Globus pallidus (tissue), 1 donor: ENCODE measurements around the gene CD1C.
"Not testable (repeated sequence)": the region's sequence is repeated elsewhere in the genome, so short reads cannot be mapped to it uniquely, and the experiment has no call there.

Experiments
- DNase-seq: peaks from one replicate; pipeline ENCODE4 v3.0.0-alpha.2; 2015; ENCODE audit warnings: low spot score

The CD1C gene

DNA sequence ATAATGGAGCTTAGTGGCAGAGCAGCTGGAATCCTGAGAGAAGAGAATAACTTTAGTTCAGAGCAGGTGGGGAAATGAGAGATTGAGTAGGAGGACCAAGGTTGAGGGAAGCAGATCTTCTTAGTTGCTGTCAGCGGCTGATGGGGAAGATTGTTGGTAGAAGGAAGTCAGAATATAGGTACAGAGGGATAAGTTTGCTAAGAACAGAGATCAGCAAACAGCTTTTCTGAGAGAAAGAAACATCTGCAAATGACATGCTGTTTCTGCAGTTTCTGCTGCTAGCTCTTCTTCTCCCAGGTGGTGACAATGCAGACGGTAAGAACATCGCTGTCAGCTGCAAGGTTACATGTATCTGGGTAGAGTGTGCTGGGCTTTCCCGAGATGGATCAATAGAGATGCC, at the start of gene CD1C:
TSS of gene CD1C (plus strand) at position 113 of the 400 bp plus-strand sequence. CDS start at position 255, 142 bp downstream.
- no peak for DNase-seq

DNA sequence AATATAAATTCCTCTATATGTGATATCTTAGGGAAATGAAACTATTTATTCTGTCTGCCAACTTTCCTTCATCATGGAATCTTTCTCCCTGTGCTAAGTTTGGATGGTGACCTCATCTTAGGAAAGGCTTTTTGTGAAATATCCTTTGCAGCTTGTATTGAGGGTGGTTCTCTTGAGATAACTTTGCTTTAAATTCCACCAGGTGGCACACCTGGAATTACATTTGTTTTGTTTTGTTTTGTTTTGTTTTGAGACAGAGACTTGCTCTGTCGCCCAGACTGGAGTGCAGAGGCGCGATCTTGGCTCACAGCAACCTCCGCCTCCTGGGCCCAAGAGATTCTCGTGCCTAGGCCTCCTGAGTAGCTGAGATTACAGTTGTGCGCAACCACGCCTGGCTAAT, 43.1 kb upstream of the CD1C start:
- no peak for DNase-seq

DNA sequence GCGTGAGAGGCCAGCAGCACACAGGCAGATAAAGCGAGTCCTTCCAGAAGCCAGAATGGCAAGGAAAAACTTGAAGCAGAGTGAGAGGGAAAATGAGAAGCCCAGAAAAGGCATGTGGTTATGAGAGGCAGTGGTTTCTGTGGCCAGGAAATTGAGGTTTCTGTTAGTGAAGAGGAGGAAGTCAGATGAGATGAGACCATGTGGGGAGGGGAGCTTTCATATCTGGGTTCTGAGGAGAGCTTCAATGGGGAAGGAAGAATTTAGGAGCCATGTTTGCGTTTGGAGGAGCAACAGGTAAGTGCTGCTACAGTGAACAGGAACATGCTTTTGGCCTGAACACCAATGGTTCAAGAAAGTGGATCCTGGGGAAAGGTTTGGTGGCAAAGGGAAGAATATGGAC, 41.6 kb upstream of the CD1C start:
- peak; percentile 44 for DNase-seq

DNA sequence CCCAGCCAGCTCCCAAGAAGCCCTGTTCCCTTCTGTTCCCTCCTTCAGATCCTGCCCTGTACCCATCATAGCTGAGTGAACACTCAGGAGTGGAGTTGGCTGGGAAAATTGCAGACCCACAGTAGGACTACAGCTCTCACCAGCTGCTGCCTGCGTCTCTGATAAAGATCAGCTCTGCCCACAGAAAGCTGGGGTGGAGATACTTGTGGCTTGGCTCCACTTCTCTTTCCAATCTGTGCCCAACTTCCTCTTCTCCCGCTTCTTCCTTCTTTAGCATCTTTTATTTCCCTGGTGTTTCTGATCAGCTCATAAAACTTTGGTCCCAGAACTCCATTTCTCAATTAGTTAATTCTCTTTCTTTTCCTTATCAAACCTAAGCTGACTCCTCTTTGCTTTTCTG, 41.0 kb upstream of the CD1C start:
- peak; percentile 31 for DNase-seq

DNA sequence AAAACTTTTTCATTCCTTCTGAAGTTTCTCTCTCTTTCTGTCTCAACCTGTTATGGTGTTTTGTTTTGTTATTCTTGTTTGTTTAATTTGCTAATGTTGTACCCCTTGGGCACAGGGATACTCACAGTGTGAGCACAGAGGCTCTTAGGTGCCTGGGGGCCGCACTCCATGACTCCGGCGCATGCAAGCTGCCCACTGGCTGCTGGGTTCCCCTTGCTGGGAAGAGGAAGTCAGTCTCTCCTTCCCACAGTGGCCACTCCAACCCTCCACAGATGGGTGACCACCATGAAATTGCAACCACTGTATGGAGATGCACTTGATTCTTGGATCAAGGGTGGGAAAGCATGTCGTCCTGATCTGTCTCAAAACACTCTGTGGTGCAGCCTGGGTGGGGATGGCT, 40.1 kb upstream of the CD1C start:
- DNase-seq = no peak

DNA sequence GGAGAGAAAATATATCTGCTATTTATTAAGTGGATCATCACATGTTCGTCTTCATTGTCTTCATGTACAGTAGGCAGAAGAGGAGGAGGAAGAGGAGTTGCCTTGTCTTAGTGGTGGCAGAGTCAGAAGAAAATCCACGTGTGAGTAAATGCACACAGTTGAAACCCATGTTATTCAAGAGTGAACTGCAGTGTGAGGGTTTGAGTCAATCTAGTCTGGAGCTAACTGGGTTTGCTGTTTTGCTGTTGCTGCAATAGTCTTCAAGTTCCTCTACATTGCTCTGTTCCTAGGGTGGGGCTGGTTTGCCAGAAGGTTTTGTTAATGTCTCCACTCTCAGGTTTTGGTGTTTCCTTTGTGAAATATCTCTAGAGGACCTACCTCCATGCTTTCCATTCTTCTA, 38.6 kb upstream of the CD1C start:
- no peak for DNase-seq

DNA sequence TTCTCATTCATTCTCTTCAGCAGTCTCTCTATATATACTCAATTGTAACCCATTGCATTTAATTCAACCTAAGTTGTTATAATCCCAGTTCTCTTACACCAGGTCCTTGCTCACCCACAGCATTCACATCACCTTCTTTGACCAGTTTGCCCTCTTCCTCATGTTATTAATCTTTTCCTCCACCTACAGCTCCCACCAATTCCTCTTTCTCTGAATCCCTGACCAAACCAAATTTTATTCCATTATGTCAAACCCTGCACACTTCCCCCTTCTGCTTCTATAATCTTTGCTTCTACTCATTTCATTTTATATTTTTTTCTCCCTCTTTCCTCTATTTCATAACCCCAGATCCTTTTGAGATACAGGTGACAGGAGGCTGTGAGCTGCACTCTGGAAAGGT, 34.1 kb upstream of the CD1C start:
- DNase-seq = no peak

DNA sequence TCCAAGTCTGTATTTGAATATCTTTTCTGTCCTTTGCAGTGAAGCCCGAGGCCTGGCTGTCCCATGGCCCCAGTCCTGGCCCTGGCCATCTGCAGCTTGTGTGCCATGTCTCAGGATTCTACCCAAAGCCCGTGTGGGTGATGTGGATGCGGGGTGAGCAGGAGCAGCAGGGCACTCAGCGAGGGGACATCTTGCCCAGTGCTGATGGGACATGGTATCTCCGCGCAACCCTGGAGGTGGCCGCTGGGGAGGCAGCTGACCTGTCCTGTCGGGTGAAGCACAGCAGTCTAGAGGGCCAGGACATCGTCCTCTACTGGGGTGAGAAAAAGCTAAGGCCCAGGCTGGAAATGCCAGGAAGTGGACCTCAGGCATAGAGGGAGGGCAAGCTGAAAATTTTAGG, 33.0 kb upstream of the CD1C start:
- DNase-seq = not testable (repeated sequence)

DNA sequence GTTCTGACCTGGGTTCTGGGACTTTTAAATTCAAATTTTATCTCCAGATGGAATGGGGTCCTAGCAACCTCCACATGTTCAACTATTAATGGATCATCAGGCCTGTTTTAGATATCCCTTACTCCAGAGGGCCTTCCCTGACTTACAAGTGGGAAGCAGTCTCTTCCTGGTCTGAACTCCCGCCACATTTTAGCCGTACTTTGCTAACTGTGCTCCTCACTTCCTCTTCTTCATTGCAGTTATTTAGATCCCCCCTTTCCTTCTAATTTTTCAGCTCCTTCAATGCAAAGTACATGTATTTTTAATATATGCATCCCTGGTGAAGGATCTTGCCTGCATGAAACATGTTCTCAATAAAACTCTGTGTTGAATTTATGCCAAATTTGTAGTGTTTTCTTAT, 31.8 kb upstream of the CD1C start:
- DNase-seq = no peak

DNA sequence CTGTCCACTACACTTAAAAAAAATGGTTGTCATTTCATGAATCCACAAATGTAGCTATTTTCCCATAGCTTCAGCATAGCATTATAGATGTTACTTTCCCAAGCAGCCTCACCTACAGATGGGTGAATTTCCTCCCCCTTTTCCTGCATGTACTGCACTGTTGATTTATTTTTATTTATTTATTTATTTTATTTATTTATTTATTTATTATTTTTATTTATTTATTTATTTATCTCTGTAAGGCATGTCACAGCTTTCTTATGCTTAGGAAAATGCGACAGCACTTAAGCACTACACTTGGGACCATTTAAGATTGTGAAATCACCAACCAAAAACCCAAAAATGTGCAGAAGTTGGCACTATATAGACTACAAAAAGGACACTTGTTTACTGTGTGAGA, 30.6 kb upstream of the CD1C start:
- no peak for DNase-seq

DNA sequence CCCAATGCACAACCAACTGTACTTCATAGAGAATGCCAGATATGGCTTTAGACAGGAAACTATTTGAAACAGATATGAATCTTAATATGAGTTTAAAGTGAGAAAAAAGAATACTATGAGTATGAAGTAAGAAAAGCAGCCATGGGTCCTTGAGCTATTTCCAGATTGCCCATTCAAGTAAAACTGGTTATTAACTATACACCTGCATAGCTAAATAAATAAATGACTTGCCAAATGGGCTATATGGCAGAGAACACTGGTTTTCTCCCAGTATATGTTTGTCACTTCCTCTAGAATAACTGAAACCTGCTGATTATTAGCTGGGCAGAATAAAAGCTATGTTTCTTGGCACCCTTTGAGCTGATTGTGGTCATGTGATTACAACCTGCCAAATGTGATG, 17.0 kb upstream of the CD1C start:
- no peak for DNase-seq

DNA sequence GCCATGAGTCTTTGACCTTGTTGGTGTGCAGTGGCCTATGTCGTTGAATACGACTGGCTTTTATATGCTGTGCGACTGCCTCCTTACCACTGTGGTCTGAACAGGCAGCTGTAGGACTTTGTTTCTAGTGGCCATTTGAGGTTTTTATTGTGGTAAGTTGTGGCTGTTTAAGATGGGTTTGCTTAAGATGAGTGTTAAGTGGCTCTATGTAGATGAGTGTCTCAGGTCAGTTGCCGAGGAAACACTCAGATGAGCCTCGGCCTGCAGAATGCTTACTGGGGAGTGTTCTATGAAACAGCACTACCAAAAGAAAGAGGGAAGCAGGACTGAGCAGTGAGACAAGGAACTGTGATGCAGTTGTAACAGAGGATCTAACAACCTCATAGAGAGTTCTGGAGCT, 14.9 kb upstream of the CD1C start:
- DNase-seq = no peak

DNA sequence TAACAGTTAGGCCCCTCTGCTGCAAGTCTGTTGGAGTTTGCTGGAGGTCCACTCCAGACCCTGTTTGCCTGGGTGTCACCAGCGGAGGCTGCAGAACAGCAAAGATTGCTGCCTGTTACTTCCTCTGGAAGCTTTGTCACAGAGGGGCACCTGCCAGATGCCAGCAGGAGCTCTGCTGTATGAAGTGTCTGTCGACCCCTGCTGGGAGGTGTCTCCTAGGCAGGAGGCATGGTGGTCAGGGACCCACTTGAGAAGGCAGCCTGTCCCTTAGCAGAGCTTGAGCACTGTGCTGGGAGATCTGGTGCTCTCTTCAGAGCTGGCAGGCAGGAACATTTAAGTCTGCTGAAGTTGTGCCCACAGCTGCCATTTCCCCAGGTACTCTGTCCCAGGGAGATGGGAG, 7.3 kb upstream of the CD1C start:
- not testable (repeated sequence) for DNase-seq

DNA sequence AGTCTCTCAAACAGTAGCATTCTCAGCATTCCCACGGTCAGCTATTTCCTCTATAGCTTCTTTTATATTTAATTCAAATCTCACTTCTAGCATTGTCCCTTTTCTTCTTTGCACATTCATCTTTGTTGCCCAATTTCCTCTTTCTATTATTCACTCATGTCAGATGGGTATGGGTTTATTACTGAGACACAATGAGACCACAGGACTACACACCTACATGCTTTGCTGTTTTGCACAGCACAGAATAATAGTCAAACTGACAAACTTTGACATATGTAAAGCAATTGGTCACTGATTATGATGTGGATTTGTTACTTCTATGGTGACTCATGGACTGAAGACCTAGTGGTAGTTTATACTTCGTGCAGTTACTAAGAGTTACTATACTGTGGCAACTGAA, 5.8 kb upstream of the CD1C start:
- DNase-seq = no peak

DNA sequence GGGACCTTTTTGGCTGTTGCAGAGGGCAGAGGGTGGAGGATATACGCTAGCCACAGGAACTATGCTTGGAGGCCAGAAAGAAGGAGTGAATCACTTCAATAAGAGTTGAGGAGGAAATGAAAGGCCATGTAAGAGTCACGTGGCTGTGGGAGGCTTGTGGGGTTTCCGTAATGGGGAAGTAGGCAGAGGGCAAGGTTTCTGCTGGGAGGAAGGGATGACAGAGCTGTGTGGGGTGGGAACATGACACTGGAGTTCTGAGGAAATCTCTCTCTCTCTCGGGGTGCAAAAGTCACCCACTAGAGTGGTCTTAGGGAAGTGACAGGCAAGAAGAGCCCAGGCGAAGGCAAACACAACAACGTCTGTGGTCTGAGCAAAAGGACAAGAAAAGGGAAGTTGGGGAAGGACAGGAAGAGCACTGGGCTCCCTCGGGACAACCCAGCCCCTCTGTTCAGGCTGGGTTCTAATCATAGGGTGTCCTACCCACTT, 3.9 kb upstream of the CD1C start:
- DNase-seq = peak; percentile 65

DNA sequence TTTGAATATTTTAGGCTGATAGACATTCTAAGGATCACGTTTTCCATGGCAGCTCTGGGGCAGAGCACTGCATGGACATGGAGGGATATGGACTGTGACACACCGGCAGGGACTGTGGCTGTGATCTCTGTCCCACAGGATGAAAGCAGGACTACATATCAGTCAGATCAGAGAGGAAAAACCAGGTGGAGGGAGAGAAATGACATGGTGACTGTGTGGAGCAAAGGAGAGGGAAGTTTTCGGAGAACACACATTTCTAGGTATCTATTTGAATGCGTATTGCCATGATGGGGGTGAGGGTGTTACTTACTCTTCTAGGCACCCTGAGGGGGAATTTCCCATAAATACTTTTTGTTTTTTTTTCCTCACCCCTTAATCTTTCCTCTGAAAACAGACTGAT, 3.2 kb upstream of the CD1C start:
- DNase-seq = no peak

DNA sequence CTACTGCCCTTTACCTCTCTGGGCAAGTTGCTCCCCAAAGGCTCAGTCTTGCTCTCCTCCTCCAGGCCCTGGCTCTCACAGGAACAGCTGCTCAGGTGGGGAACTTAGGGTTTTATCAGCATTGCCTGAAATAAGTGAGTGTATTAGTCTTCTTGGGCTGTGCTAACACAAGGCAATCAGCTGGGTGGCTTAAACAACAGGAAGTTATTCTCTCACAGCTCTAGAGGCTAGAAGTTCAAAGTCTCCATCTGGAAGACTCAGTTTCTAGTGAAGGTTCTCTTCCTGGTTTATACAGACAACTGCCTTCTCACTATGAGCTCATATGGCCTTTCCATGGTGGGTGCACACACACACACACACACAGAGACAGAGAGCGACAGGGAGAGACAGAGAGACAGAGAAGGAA, 2.8 kb upstream of the CD1C start:
- DNase-seq = no peak

DNA sequence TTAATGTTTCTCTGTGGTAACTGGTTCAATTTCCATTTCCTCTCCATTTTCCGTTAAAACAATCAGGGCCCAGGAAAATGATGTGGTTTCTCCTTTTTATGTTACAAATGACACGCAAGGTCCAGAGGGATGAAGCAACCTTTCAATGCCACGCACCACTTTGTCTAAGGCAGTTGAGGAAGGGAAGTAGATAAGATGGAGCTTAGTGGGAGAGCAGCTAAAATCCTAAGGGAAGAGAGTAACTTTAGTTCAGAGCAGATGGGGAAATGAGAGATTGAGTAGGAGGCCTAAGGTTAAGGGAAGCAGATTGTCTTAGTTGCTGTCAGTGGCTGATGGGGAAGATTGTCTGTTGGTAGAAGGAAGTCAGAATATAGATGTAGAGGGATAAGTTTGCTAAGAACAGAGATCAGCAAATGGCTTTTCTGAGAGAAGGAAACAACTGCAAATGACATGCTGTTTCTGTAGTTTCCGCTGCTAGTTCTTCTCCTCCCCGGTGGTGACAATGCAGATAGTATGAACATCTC, 660 bp downstream of the CD1C start:
- DNase-seq = peak; percentile 10

DNA sequence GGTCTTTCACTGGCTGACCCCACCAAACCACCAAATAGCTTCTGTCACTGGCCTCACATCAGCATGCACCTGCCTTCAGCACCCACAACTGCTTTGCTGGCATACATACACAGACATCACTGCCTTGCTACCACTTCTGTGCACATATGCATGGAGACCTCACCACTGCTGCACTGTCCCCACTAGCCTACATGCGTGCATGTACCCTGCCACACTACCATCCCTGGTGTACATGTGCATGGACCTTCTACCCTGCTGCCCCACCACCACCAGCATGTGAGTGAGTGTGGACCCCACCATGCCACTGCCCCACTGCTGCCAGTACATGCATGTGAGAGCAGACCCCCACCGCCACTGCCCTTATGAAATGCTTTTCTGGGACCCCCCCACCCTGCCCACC, 6.1 kb downstream of the CD1C start:
- no peak for DNase-seq

DNA sequence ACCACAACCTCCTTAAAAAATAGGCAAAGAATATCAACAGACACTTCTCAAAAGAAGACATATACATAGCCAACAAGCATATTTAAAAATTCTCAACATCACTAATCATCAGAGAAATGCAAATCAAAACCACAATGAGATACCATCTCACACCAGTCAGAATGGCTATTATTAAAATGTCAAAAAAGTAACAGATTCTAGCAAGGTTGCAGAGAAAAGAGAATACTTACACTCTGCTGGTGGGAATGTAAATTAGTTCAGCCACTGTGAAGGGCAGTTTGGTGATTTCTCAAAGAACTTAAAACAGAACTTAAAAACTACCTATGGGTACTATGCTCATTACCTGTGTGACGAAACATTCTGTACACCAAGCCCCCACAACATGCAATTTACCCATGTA, 20.9 kb downstream of the CD1C start:
- DNase-seq = no peak

DNA sequence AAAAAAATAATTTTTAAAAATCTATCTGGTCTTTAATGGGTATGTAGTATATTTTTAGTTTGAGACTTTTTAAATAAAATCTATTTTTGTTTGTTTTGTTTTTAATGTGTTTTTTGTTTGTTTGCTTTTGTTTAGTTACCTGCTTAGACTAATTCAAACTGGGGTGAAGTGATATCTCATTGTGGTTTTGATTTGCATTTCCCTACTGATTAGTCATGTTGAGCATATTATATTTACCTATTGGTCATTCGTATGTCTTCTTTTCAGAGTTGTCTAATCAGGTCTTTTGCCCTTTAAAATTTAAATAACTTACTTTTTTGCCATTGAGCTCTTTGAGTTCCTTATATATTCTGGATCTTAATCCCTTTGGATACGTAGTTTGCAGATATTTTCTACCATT, 21.3 kb downstream of the CD1C start:
- no peak for DNase-seq

DNA sequence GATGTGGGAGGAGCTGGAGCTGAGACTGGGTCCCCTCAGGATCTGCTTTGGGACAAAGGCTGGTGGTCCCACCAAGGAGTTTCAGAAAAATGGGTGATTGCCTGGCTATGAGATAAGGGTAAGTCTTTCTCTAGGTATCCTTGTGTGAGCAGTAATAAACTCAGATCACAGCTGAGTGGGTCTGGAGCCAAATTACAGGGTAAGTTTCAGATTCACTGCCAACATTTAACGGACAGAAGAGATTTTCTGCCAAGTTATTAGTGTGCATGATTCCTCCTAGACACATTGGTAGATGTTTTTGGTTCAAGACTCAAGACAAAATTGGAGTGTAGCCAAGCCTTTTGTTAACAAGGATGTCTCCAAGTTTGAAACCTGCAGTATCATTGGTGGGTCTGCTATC, 34.1 kb downstream of the CD1C start:
- DNase-seq = no peak

DNA sequence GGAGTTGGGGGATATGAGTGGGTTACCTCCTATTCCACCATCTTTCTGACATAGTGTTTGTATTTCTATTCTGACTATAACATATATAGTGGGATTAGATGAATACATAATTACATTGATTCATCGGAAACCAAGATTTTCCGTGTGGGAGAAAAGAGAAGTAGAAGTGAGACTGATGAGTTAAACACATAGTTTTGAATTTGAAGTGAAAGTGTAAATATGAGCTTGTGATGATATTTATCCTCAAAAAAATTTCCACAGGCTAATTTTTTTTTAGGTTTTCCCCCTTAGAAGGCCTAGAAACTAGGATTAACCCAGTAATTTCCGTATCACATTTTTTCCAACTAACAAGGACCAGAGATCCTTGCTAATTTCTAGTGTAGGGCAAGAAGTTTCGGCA, 34.7 kb downstream of the CD1C start:
- DNase-seq = no peak

DNA sequence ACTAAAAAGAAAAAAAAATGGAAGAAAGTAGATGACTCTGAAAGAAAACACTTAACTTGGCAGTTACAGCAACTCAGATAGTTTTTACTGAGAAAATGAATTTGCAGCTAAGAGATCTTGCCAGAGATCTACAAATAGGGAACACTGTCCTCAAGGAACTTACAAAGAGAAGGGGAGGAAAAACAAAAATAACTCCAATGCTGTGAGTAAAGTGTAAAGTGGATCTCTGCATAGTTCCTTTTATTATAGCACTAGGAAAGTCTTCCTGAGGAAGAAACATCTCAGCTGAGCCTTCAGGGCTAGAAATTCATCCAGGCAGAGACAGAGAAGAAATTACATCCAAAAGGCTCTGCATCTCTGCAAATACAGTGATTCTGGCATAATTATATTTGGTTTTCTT, 37.8 kb downstream of the CD1C start:
- no peak for DNase-seq

DNA sequence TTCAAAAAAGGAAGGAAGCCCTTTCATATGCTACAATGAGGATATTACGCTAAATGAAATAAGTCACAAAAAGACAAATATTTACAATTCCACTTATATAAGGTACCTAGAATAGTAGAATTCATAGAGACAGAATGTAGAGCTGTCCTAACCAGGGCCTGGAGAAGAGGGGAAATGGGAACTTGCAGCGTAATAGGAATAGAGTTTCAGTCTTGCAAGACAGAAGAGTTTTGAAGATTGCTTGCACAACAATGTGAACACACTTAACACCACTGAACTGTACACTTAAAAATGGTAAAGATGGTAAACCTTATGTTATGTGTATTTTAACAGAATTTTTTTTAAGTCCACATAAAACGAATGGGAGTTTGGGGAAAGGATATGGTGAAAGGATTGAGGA, 38.7 kb downstream of the CD1C start:
- no peak for DNase-seq
